Left ventricle myocardium inferior (tissue), 1 donor: Measurements from ENCODE around the gene SLC15A5. TPM values are rescaled to one million over a fixed set of nuclear protein-coding genes. Genes with fewer than 3 reads are reported as not detected.

Experiments
- DNase-seq: peaks from one replicate; pipeline ENCODE4 v3.0.0-alpha.2; 2020
- H3K27ac ChIP-seq: fragments of 200-600 bp; replicated peaks from 2 replicates; pipeline ENCODE4 v1.8.0; 2021
- H3K27me3 ChIP-seq: fragments of 200-600 bp; 2 replicates; pipeline ENCODE4 v1.8.0; 2021; ENCODE audit warnings: low read depth
- H3K36me3 ChIP-seq: fragments of 200-600 bp; 2 replicates; pipeline ENCODE4 v1.8.0; 2021
- H3K4me1 ChIP-seq: fragments of 200-600 bp; 2 replicates; pipeline ENCODE4 v1.8.0; 2021
- H3K4me3 ChIP-seq: fragments of 200-600 bp; 2 replicates; pipeline ENCODE4 v1.8.0; 2021; ENCODE audit warnings: mild to moderate bottlenecking, moderate library complexity
- H3K9me3 ChIP-seq: fragments of 200-600 bp; replicated peaks from 2 replicates; pipeline ENCODE4 v1.8.0; 2021
- CTCF ChIP-seq: fragments of 200-600 bp; IDR thresholded peaks from 2 replicates; pipeline ENCODE4 v1.8.0; 2021; ENCODE audit warnings: antibody characterized with exemption, mild to moderate bottlenecking, borderline replicate concordance
- intact Hi-C: fragments of 100-400 bp; cut with micrococcal nuclease; formaldehyde crosslinking; loops from one replicate; pipeline ENCODE4 v1.11.0; 2022
- total RNA-seq: library from RNA; stranded (reverse); fragmentation: NEBNext Ultra II Directional; extraction: Animal tissue kit (Norgen Biotek cat#: 25700); gene quantifications from one replicate; pipeline ENCODE4 v1.2.1, GENCODE V29; 2021
- donor health status: DM: no; HTN: yes; CAD: no; lungs with severe emphysema.

Gene SLC15A5
- total RNA-seq, 1 donor from 2014 or later, result not detected

- intact Hi-C loops, result no loop called here
- no peaks in the 10 kb centered on the region for H3K36me3 ChIP-seq
- H3K27ac ChIP-seq, result no peak overlapping the region
- DNase-seq, result no peak
- TF ChIP-seq CTCF, result no peak
- H3K9me3 ChIP-seq, result peaks cover 4% of the 10 kb centered on the region
- no peak overlapping the region for H3K4me3 ChIP-seq
- no peaks in the 10 kb centered on the region for H3K4me1 ChIP-seq
- H3K27me3 ChIP-seq, result no peaks in the 10 kb centered on the region
Measured at GRCh38 chr12:16323010-16323409, 45.5 kb upstream of the SLC15A5 start.

GRCh38 chr12:16310934-16311333 lies 33.4 kb upstream of the SLC15A5 start:
- no peak for TF ChIP-seq CTCF
- H3K36me3 ChIP-seq, result no peaks in the 10 kb centered on the region
- no peak overlapping the region for H3K4me3 ChIP-seq
- H3K27me3 ChIP-seq, result no peaks in the 10 kb centered on the region
- no peak for DNase-seq
- peaks cover 31% of the 10 kb centered on the region for H3K9me3 ChIP-seq
- no peak overlapping the region for H3K27ac ChIP-seq
- no peaks in the 10 kb centered on the region for H3K4me1 ChIP-seq
- intact Hi-C loops, result no loop called here

GRCh38 chr12:16307856-16308475 lies 30.5 kb upstream of the SLC15A5 start:
- no peak for TF ChIP-seq CTCF
- Histone ChIP-seq H3K4me3 (no peak overlapping the region), H3K27ac (no peak overlapping the region), H3K4me1 (no peaks in the 10 kb centered on the region), H3K36me3 (no peaks in the 10 kb centered on the region), H3K9me3 (peaks cover 33% of the 10 kb centered on the region), H3K27me3 (no peaks in the 10 kb centered on the region)
- intact Hi-C loops, result no loop called here
- DNase-seq, result no peak

- no peak overlapping the region for H3K4me3 ChIP-seq
- intact Hi-C loops, result no loop called here
Measured at GRCh38 chr12:16303939-16304338, 26.5 kb upstream of the SLC15A5 start.

GRCh38 chr12:16300736-16301135 lies 23.3 kb upstream of the SLC15A5 start:
- Histone ChIP-seq H3K9me3 (peaks cover under 1% of the 10 kb centered on the region), H3K4me1 (no peaks in the 10 kb centered on the region), H3K4me3 (no peak overlapping the region), H3K27ac (peak overlapping the region; percentile 77), H3K27me3 (no peaks in the 10 kb centered on the region), H3K36me3 (no peaks in the 10 kb centered on the region)
- TF ChIP-seq CTCF, result no peak
- intact Hi-C loops, result no loop called here
- peak; percentile 39 for DNase-seq

More at GRCh38 chr12:16303939-16304338, 26.5 kb upstream of the SLC15A5 start:
- peaks cover 18% of the 10 kb centered on the region for H3K9me3 ChIP-seq
- H3K4me1 ChIP-seq, result no peaks in the 10 kb centered on the region
- H3K27me3 ChIP-seq, result no peaks in the 10 kb centered on the region
- no peaks in the 10 kb centered on the region for H3K36me3 ChIP-seq
- no peak for TF ChIP-seq CTCF
- no peak for DNase-seq
- no peak overlapping the region for H3K27ac ChIP-seq

GRCh38 chr12:16300122-16300521 lies 22.6 kb upstream of the SLC15A5 start:
- H3K4me3 ChIP-seq, result no peak overlapping the region
- H3K4me1 ChIP-seq, result no peaks in the 10 kb centered on the region
- intact Hi-C loops, result no loop called here
- H3K36me3 ChIP-seq, result no peaks in the 10 kb centered on the region
- peak overlapping the region; percentile 77 for H3K27ac ChIP-seq
- no peak for TF ChIP-seq CTCF
- DNase-seq, result no peak
- no peaks in the 10 kb centered on the region for H3K9me3 ChIP-seq
- H3K27me3 ChIP-seq, result no peaks in the 10 kb centered on the region
